HAP-1 (cell line): ENCODE measurements around the gene UBE2E1.

Experiments
- DNase-seq, 2 experiments: peaks; one replicate each; pipeline ENCODE4 v3.0.0-alpha.2; 2016 to 2020; ENCODE audit warnings: low spot score in 2 of 2
- H3K27me3 ChIP-seq: fragments of 250-450 bp; sonication (Bioruptor Pico); 2 replicates; pipeline ENCODE4 v1.5.1; 2020; ENCODE audit warnings: low read depth, mild to moderate bottlenecking, moderate library complexity
- H3K36me3 ChIP-seq: fragments of 250-450 bp; sonication (Bioruptor Pico); replicated peaks from 2 replicates; pipeline ENCODE4 v1.5.1; 2020; ENCODE audit warnings: mild to moderate bottlenecking
- H3K4me1 ChIP-seq: fragments of 250-450 bp; sonication (Bioruptor Pico); 2 replicates; pipeline ENCODE4 v1.5.1; 2020; ENCODE audit warnings: mild to moderate bottlenecking
- H3K4me3 ChIP-seq: fragments of 250-450 bp; sonication (Bioruptor Pico); 2 replicates; pipeline ENCODE4 v1.5.1; 2020; ENCODE audit warnings: mild to moderate bottlenecking, moderate library complexity
- H3K9me3 ChIP-seq: fragments of 250-450 bp; sonication (Bioruptor Pico); 2 replicates; pipeline ENCODE4 v1.5.1; 2020; ENCODE audit warnings: mild to moderate bottlenecking, moderate library complexity
- in situ Hi-C: fragments of 300-500 bp; cut with MboI; formaldehyde crosslinking; loops from 3 replicates; pipeline ENCODE4 v1.14.3; 2020; ENCODE audit warnings: low sequenced_read_pairs, inconsistent platforms, mixed read lengths

UBE2E1 gene

DNA sequence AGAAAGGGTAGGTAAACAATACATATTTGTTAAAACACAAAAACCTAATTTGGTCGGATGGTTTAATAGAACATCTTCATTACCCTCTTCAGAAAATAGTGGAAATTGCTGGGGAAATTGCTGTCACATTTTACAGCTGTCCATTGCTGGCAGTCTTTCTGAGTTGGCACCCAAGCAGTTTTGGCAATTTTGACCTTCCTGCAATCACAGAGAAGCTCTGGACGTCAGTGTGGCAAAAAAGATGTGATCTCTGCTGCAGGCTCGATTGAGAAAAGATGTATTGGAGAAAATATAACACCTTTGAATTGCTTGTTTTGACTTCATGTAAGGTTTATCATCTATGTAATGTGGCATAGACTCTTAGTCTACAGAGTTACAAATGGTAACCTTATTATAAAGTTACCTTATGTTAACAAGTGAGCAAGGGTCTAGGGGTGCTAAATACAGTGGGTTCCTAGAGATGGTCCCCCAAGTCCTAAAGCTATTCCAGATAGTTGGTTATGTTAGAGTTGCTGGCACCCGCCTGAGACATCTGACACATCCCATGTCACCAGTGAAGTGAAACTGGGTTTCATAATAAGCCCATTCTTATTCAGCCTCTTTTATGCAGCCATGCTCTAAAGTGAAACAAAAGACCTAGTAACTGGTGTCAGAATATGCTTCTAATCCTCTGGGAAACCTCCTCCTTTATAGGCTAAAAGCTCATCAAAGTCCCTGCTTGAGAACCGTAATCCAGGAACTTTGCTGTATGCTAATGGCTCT, 14.0 kb downstream of the UBE2E1 start:
- Histone ChIP-seq H3K36me3 (peaks cover 4% of the 10 kb centered on the region; the same call in 1 of the 2 replicates), H3K4me1 (peaks cover 48% of the 10 kb centered on the region), H3K4me3 (no peak overlapping the region), H3K9me3 (no peaks in the 10 kb centered on the region), H3K27me3 (no peaks in the 10 kb centered on the region)
- in situ Hi-C loops: no loop called here
- DNase-seq: peak; percentile 58 to 97

DNA sequence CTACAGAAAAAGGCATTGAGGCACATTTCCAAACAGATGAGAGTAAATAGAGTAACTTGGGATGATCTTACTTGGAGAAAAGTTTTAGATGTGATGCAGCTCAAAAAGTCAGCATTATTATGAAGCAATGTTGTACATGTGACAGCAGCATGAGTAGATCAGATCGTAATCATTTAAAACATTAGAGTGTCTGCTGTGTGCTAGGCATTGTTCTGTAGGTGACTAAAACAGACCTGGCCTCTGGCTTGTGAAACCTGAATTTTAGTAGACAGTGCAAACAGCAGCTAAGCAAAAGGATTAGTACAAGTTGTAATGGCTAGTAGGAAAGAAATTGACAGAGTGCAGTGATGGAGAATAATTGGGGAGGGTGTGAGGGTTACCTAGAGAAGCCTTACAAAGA, 15.1 kb downstream of the UBE2E1 start:
- H3K9me3 ChIP-seq: no peaks in the 10 kb centered on the region
- no peaks in the 10 kb centered on the region for H3K27me3 ChIP-seq
- in situ Hi-C loops: no loop called here
- DNase-seq: no peak
- H3K4me1 ChIP-seq: peaks cover 40% of the 10 kb centered on the region
- H3K36me3 ChIP-seq: peaks cover 3% of the 10 kb centered on the region; the same call in 1 of the 2 replicates
- no peak overlapping the region for H3K4me3 ChIP-seq

DNA sequence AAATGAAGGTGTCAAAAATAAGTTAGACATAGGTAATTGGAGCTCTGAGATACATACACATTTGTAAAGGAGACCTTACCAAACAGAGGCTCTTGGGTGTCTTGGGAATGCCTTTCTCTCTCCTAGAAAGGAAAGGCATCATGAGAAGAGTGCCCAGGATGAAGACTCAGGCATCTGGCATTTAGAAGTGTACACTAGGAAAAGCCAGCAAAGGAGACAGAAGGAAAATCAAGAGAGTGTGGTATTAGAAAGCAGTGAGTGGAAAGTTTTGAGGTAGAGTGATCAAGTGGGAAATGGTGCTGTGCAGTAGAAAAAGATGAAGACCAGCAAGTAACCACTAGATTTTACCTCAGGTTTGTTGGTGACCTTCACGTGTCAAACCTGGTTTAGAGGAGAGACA, 16.1 kb downstream of the UBE2E1 start:
- H3K27me3 ChIP-seq: no peaks in the 10 kb centered on the region
- H3K36me3 ChIP-seq: no peaks in the 10 kb centered on the region
- no peak for DNase-seq
- in situ Hi-C loops: no loop called here
- no peak overlapping the region for H3K4me3 ChIP-seq
- no peaks in the 10 kb centered on the region for H3K9me3 ChIP-seq
- H3K4me1 ChIP-seq: peaks cover 43% of the 10 kb centered on the region

DNA sequence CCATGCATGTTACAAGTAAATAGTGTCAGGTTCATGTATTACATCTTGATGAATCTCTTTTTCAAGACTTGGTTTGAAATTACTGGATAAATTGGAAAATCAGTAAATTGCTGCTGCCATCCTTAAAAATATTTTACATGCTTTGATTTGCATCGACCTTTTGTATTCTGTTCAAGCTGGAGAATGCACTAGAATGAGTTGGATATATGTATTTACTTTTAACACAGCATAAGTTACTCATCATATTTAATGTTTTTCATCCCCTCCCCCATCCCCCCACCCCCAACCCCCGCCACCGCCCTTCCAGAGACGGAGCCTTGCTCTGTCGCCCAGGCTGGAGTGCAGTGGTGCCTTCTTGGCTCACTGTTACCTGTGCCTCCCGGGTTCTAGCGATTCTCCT, 16.8 kb downstream of the UBE2E1 start:
- H3K36me3 ChIP-seq: no peaks in the 10 kb centered on the region
- no peak for DNase-seq
- H3K27me3 ChIP-seq: no peaks in the 10 kb centered on the region
- in situ Hi-C loops: no loop called here
- no peaks in the 10 kb centered on the region for H3K9me3 ChIP-seq
- H3K4me3 ChIP-seq: no peak overlapping the region
- peaks cover 50% of the 10 kb centered on the region for H3K4me1 ChIP-seq

DNA sequence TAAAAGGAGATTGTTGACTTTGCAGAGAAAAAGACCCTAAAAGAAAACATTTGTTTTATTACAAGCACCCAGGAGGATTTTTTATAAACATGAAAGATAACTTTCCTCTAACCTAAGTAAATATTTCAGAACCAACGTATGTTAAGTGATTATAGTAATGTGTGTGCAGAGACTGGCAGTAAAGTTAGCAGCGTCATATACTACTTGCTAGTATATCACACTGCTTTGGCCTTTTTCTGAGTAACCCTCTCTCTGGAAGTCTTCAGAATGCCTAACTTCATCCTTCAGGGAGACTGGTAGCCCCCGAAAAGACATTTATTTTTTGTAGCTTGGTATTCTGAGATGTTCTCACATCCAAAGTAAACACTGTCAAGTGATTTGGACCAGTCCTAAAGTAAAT, 17.9 kb downstream of the UBE2E1 start:
- H3K4me3 ChIP-seq: no peak overlapping the region
- no peaks in the 10 kb centered on the region for H3K36me3 ChIP-seq
- H3K27me3 ChIP-seq: no peaks in the 10 kb centered on the region
- no peak for DNase-seq
- no peaks in the 10 kb centered on the region for H3K9me3 ChIP-seq
- in situ Hi-C loops: no loop called here
- H3K4me1 ChIP-seq: peaks cover 51% of the 10 kb centered on the region

DNA sequence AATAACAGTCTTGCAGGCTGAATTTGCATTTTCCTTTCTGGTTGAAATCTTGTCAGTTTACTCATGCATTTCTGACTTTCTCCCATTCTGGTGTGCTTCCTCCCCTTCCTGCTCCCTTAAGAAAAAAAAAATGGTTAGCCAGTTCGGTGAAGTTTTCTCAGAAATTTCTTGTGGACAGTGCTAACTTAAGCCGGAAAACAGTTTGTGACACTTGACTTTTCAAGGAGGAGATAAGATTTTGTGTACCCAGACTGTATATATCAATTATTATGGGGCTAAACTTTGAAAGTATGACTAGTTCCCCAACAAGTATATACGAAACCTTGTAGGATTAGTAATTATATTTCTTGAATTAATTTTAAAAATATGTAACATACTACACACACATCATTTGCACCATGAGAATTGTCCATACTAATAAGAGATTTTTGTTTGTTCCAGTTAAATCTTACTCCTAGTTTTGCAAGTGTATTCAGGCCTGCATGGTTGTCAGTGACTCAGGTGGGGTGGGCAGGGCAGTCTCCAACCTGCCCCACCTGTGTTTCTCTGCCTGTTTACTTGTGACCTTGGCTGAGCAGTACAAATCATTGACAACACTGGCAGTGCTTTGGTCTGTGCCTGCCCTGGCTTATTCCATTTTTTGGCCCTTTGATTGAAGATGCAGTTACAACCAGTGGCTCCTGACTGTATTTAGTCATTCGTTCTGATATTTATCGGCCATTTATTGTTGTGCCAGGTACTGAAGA, 19.1 kb downstream of the UBE2E1 start:
- Histone ChIP-seq H3K4me3 (no peak overlapping the region), H3K9me3 (no peaks in the 10 kb centered on the region), H3K36me3 (no peaks in the 10 kb centered on the region), H3K27me3 (no peaks in the 10 kb centered on the region), H3K4me1 (peaks cover 38% of the 10 kb centered on the region)
- in situ Hi-C loops: no loop called here
- no peak for DNase-seq

DNA sequence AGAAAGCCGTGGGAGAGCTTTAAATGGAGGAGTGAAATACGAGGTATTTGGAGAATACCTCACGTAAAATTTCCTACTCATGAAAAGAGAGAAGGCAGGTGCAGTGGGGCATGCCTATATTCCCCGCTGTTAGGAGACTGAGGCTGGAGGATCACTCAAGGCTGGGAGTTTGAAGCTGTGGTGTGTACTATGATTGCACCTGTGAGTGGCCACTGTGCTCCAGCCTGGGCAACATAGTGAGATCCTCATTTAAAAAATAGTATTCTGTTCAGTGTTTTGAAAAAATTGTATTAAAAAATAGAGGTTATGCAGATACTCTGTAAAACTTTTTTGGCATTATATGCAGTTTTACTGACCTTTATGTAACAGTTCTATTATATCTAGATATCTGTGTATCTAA, 20.0 kb downstream of the UBE2E1 start:
- Histone ChIP-seq H3K4me1 (peaks cover 31% of the 10 kb centered on the region), H3K9me3 (no peaks in the 10 kb centered on the region), H3K4me3 (no peak overlapping the region), H3K36me3 (no peaks in the 10 kb centered on the region), H3K27me3 (no peaks in the 10 kb centered on the region)
- in situ Hi-C loops: no loop called here
- no peak for DNase-seq

DNA sequence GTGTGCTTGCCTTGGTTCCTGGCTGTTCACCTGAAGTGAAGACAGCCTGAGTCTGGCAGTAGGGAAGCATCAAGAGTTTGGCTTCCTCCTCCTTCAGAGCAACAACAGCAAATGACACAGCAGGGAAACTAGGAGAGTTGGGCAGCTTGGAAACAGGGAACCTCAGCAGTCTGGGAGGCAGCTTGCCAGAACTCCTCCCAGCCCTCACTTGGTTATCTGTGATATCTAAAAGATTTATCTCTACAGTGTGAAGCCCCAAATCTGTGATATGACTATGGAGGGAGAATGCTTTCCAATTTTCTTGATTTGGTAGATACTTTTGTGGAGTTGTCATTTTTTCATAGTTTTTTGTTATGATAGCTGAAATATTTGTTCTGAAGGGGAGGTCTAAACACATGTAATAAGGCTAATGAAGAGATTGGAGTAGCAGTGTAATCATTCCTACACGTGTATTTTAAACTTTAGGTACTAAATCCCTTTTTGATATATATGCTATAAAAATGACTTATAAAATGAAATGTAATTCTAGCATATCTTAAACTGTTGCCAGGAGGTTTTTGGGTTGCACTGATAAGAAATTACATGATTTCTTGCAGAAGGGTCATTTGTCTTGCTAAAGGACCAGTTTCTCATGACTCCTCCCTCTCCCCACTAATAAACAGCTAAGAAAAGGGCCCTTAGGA, 20.8 kb downstream of the UBE2E1 start:
- Histone ChIP-seq H3K9me3 (no peaks in the 10 kb centered on the region), H3K27me3 (no peaks in the 10 kb centered on the region), H3K36me3 (no peaks in the 10 kb centered on the region), H3K4me1 (peaks cover 30% of the 10 kb centered on the region), H3K4me3 (no peak overlapping the region)
- in situ Hi-C loops: no loop called here
- no peak for DNase-seq

DNA sequence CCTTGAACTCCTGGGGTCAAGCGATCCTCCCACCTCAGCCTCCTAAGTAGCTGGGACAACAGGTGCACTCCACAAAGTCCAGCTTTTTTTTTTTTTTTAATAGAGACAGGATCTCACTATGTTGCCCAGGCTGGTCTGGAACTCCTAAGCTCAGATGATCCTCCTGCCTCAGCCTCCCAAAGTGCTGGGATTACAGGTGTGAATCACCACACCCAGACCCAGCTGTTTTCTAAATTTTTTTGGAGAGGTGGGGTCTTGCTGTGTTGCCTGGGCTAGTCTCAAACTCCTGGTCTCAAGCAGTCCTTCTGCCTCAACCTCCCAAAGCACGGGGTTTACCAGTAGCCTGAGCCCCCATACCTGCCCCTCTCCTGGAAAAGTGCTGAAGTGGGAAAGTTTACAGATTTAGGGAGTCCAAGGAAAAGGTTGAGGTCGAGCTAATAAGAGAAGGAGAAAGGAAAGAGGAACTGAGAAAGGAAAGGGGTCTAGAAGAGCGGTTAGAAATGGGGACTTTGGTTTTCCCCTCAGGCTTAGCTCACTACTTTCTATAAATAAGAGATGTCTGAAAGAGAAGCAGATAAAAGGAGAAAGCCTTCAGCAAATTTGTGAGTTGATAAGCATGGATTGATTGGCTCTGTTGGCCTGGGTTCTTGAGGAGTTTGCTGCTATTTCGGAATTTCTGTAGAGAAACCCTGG, 23.6 kb downstream of the UBE2E1 start:
- no peaks in the 10 kb centered on the region for H3K36me3 ChIP-seq
- DNase-seq: no peak
- H3K27me3 ChIP-seq: no peaks in the 10 kb centered on the region
- no peaks in the 10 kb centered on the region for H3K9me3 ChIP-seq
- in situ Hi-C loops: no loop called here
- peaks cover 14% of the 10 kb centered on the region for H3K4me1 ChIP-seq
- no peak overlapping the region for H3K4me3 ChIP-seq

DNA sequence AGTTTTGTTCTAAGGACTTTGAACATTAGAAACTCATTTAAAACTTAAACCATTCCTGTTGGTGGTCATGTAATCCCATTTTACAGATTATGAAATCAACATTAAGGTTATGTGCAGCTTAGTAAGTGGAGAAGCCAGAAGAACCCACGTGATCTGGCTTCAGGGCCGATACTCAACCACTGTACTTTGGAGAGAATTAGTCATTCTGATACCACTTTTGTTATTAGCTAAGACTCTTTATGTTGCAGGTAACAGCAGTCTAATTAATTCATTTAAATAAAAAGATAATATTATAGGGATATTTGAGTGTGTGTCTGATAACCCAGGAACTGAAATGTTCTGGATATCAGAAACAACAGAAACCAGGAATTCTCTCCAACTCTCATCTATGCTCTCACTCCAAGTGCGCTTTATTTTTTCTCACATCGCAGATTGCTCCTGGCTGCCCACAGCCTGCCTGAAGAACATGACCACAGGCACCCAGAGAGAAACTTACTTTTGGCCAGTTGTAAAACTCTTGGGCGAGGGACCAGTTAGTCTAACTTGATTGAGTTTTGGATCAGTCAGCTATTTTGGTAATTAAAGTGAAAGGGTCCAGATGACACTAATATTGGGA, 25.2 kb downstream of the UBE2E1 start:
- no peak for DNase-seq
- in situ Hi-C loops: no loop called here
- Histone ChIP-seq H3K4me1 (peaks cover 13% of the 10 kb centered on the region), H3K9me3 (no peaks in the 10 kb centered on the region), H3K36me3 (no peaks in the 10 kb centered on the region), H3K4me3 (no peak overlapping the region), H3K27me3 (no peaks in the 10 kb centered on the region)

DNA sequence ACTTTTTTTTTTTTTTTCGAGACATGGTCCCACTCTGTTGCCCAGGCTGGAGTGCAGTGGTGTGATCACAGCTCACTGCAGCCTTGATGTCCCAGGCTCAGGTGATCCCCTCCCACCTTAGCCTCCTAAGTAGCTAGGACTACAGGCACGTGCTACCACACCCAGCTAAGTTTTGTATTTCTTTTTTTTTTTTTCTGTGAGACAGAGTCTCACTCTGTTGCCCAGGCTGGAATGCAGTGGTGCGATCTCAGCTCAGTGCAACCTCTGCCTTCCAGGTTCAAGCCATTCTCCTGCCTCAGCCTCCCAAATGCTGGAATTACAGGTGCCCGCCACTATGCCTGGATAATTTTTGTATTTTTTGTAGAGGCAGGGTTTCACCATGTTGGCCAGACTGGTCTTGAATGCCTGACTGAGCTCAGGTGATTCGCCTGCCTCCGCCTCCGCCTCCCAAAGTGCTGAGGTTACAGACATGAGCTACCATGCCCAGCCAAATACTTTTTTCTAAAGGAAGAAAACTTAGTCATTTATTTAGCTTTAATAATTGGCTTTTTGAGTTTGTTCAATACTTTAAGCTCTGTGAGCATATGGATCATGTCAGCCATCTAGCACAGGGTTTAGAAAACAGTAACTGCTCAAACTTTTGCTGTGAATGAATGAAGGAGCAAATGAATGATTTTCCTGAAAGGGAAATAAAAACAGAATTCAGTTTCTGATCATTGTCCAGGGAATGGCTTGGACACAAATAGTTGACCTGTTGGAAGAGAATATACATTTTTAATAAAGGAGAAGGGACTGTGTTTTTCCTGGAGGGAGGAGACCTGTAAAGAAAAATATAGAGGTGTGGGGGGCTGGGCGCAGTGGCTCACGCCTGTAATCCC, 26.0 kb downstream of the UBE2E1 start:
- H3K4me1 ChIP-seq: peaks cover 10% of the 10 kb centered on the region
- no peaks in the 10 kb centered on the region for H3K9me3 ChIP-seq
- no peaks in the 10 kb centered on the region for H3K36me3 ChIP-seq
- no peak overlapping the region for H3K4me3 ChIP-seq
- DNase-seq: no peak
- no peaks in the 10 kb centered on the region for H3K27me3 ChIP-seq
- in situ Hi-C loops: no loop called here

DNA sequence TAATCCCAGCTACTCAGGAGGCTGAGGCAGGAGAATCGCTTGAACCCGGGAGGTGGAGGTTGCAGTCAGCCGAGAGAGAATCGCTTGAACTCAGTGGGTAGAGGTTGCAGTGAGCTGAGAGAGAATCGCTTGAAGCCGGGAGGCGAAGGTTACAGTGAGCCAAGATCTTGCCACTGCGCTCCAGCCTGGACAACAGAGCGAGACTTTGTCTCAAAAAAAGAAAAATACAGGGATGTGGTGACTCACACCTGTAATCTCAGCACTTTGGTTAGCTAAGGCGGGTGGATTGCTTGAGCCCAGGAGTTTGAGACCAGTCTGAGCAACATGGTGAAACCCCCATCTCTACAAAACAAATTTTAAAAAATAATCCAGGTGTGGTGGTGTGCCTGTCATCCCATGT, 26.8 kb downstream of the UBE2E1 start:
- Histone ChIP-seq H3K9me3 (no peaks in the 10 kb centered on the region), H3K4me3 (no peak overlapping the region), H3K27me3 (no peaks in the 10 kb centered on the region), H3K4me1 (peaks cover 2% of the 10 kb centered on the region), H3K36me3 (no peaks in the 10 kb centered on the region)
- in situ Hi-C loops: no loop called here
- no peak for DNase-seq
